GM18951 (cell line): ENCODE measurements around the gene BDP1.
A peak's percentile ranks its signal among the peaks of the same experiment; 100 is the strongest.
"Not testable (repeated sequence)": the region's sequence is repeated elsewhere in the genome, so short reads cannot be mapped to it uniquely, and the experiment has no call there.

Experiments used
- POLR2A ChIP-seq: IDR thresholded peaks from 4 replicates; pipeline ENCODE4 v1.6.1; 2011; ENCODE audit warnings: mild to moderate bottlenecking; ENCODE audit not compliant: insufficient read length, insufficient read depth; ENCODE audit errors: extremely low read depth
- in situ Hi-C: fragments of 300-500 bp; cut with MboI; formaldehyde crosslinking; loops from one replicate; pipeline ENCODE4 v1.12.0; 2022; ENCODE audit warnings: low sequenced_read_pairs, mixed read lengths, inconsistent platforms; ENCODE audit not compliant: unreplicated experiment

BDP1 gene

GRCh38 chr5:71573591-71573990, 118.1 kb downstream of the BDP1 start:
- in situ Hi-C loops: no loop called here
- no peak for TF ChIP-seq POLR2A

- in situ Hi-C loops: not testable (repeated sequence)
Observed at GRCh38 chr5:71575588-71575987, 120.1 kb downstream of the BDP1 start.

GRCh38 chr5:71576241-71576640, 120.8 kb downstream of the BDP1 start:
- in situ Hi-C loops: no loop called here
- TF ChIP-seq POLR2A: no peak

- in situ Hi-C loops: not testable (repeated sequence)
Observed at GRCh38 chr5:71577839-71578238, 122.4 kb downstream of the BDP1 start.

- TF ChIP-seq POLR2A: no peak
- in situ Hi-C loops: no loop called here
Observed at GRCh38 chr5:71582945-71583584, 127.6 kb downstream of the BDP1 start.

- TF ChIP-seq POLR2A: no peak
- in situ Hi-C loops: no loop called here
Observed at GRCh38 chr5:71586052-71586940, 130.8 kb downstream of the BDP1 start.

GRCh38 chr5:71586941-71587765, 131.7 kb downstream of the BDP1 start, which contains the start of gene MCCC2:
Gene MCCC2, plus strand, starts transcription at chr5:71587340. Its CDS starts 86 bp downstream, at chr5:71587426.
- TF ChIP-seq POLR2A: peak; percentile 91
- in situ Hi-C loops: no loop called here

- in situ Hi-C loops: no loop called here
- TF ChIP-seq POLR2A: no peak
Observed at GRCh38 chr5:71587766-71588532, 132.5 kb downstream of the BDP1 start.

- TF ChIP-seq POLR2A: no peak
- in situ Hi-C loops: no loop called here
Observed at GRCh38 chr5:71588533-71588885, 133.1 kb downstream of the BDP1 start.

GRCh38 chr5:71589903-71590302, 134.5 kb downstream of the BDP1 start:
- TF ChIP-seq POLR2A: no peak
- in situ Hi-C loops: no loop called here

GRCh38 chr5:71591100-71591499, 135.6 kb downstream of the BDP1 start:
- no peak for TF ChIP-seq POLR2A
- in situ Hi-C loops: no loop called here

GRCh38 chr5:71596169-71596568, 140.7 kb downstream of the BDP1 start:
- TF ChIP-seq POLR2A: no peak
- in situ Hi-C loops: no loop called here

GRCh38 chr5:71597001-71597400, 141.6 kb downstream of the BDP1 start:
- TF ChIP-seq POLR2A: no peak
- in situ Hi-C loops: no loop called here

- in situ Hi-C loops: no loop called here
- no peak for TF ChIP-seq POLR2A
Observed at GRCh38 chr5:71600783-71601182, 145.3 kb downstream of the BDP1 start.
